H9 (cell line): ENCODE results near the gene CSTF3. TPM values are rescaled to one million over a fixed set of nuclear protein-coding genes. Genes with fewer than 3 reads are reported as not detected.

Source experiments
- DNase-seq: peaks from one replicate; pipeline ENCODE4 v3.0.0-alpha.2; 2017
- H2AFZ ChIP-seq: one replicate; pipeline ENCODE4 v1.6.1; 2013; ENCODE audit warnings: mild to moderate bottlenecking, low read length, control low read depth, moderate library complexity
- H2AK5ac ChIP-seq: 2 replicates; pipeline ENCODE4 v1.6.1; 2013; ENCODE audit warnings: low read length, control low read depth, mixed read lengths; ENCODE audit not compliant: insufficient read length
- H2BK120ac ChIP-seq: one replicate; pipeline ENCODE4 v1.6.1; 2013; ENCODE audit warnings: low read depth, mild to moderate bottlenecking, low read length, control low read depth, inconsistent platforms; ENCODE audit not compliant: poor library complexity, severe bottlenecking
- H2BK12ac ChIP-seq: 2 replicates; pipeline ENCODE4 v1.6.1; 2013; ENCODE audit warnings: low read length, control low read depth, mixed read lengths, low read depth; ENCODE audit not compliant: insufficient read length
- H2BK15ac ChIP-seq: 2 replicates; pipeline ENCODE4 v1.6.1; 2013; ENCODE audit warnings: low read depth, low read length, control low read depth
- H2BK20ac ChIP-seq: one replicate; pipeline ENCODE4 v1.6.1; 2013; ENCODE audit warnings: low read depth, mild to moderate bottlenecking, low read length, control low read depth, inconsistent platforms; ENCODE audit not compliant: poor library complexity, severe bottlenecking
- H2BK5ac ChIP-seq: 2 replicates; pipeline ENCODE4 v1.6.1; 2013; ENCODE audit warnings: low read length, control low read depth, mixed read lengths; ENCODE audit not compliant: insufficient read length
- H3K14ac ChIP-seq: 2 replicates; pipeline ENCODE4 v1.6.1; 2013; ENCODE audit warnings: low read length, control low read depth; ENCODE audit not compliant: insufficient read depth
- H3K18ac ChIP-seq: 2 replicates; pipeline ENCODE4 v1.6.1; 2013; ENCODE audit warnings: low read depth, mild to moderate bottlenecking, mixed read lengths, low read length, control low read depth; ENCODE audit not compliant: insufficient read length
- H3K23ac ChIP-seq: 2 replicates; pipeline ENCODE4 v1.6.1; 2013; ENCODE audit warnings: low read length, control low read depth, mixed read lengths, low read depth; ENCODE audit not compliant: insufficient read length
- H3K23me2 ChIP-seq: 2 replicates; pipeline ENCODE4 v1.6.1; 2013; ENCODE audit warnings: low read depth, mild to moderate bottlenecking, mixed read lengths, low read length, control low read depth; ENCODE audit not compliant: insufficient read length, poor library complexity, severe bottlenecking
- H3K27ac ChIP-seq: 2 replicates; pipeline ENCODE4 v1.5.1; 2013; ENCODE audit warnings: low read length, control low read depth, mixed read lengths, low read depth; ENCODE audit not compliant: insufficient read length
- H3K27me3 ChIP-seq: 2 replicates; pipeline ENCODE4 v1.6.1; 2013; ENCODE audit warnings: low read length, control low read depth, inconsistent platforms; ENCODE audit not compliant: insufficient read depth
- H3K4ac ChIP-seq: 2 replicates; pipeline ENCODE4 v1.6.1; 2013; ENCODE audit warnings: low read depth, mild to moderate bottlenecking, control low read depth, inconsistent platforms, low read length, moderate library complexity
- H3K4me1 ChIP-seq: 2 replicates; pipeline ENCODE4 v1.6.1; 2013; ENCODE audit warnings: low read length, control low read depth, inconsistent platforms; ENCODE audit not compliant: insufficient read depth
- H3K4me2 ChIP-seq: 2 replicates; pipeline ENCODE4 v1.6.1; 2013; ENCODE audit warnings: low read length, control low read depth, mixed read lengths; ENCODE audit not compliant: insufficient read length, insufficient read depth
- H3K56ac ChIP-seq: 2 replicates; pipeline ENCODE4 v1.6.1; 2013; ENCODE audit warnings: low read depth, mild to moderate bottlenecking, mixed read lengths, low read length, control low read depth; ENCODE audit not compliant: insufficient read length
- H3K79me1 ChIP-seq: 2 replicates; pipeline ENCODE4 v1.6.1; 2013; ENCODE audit warnings: low read depth, mild to moderate bottlenecking, moderate library complexity, low read length, control low read depth, inconsistent platforms; ENCODE audit not compliant: insufficient read depth, poor library complexity, severe bottlenecking
- H3K79me2 ChIP-seq: 2 replicates; pipeline ENCODE4 v1.6.1; 2013; ENCODE audit warnings: low read length, control low read depth, inconsistent platforms; ENCODE audit not compliant: insufficient read depth
- H3K9ac ChIP-seq: 2 replicates; pipeline ENCODE4 v1.6.1; 2013; ENCODE audit warnings: low read length, control low read depth, mixed read lengths; ENCODE audit not compliant: insufficient read length; ENCODE audit errors: extremely low read depth
- H3K9me3 ChIP-seq: one replicate; pipeline ENCODE4 v1.6.1; 2013; ENCODE audit warnings: low read depth, low read length, inconsistent platforms; ENCODE audit not compliant: control insufficient read depth
- H3T11ph ChIP-seq: one replicate; pipeline ENCODE4 v1.6.1; 2013; ENCODE audit warnings: mild to moderate bottlenecking, low read length, control low read depth, inconsistent platforms
- H4K20me1 ChIP-seq: one replicate; pipeline ENCODE4 v1.6.1; 2013; ENCODE audit not compliant: control insufficient read depth, insufficient read length, insufficient read depth
- H4K5ac ChIP-seq: 2 replicates; pipeline ENCODE4 v1.6.1; 2013; ENCODE audit warnings: low read depth, mild to moderate bottlenecking, mixed read lengths, low read length, control low read depth; ENCODE audit not compliant: insufficient read length
- H4K8ac ChIP-seq: replicated peaks from 2 replicates; pipeline ENCODE4 v1.6.1; 2013; ENCODE audit warnings: low read length, control low read depth, mixed read lengths, low read depth; ENCODE audit not compliant: insufficient read length
- H4K91ac ChIP-seq: 2 replicates; pipeline ENCODE4 v1.6.1; 2013; ENCODE audit warnings: low read depth, mild to moderate bottlenecking, moderate library complexity, mixed read lengths, low read length, control low read depth; ENCODE audit not compliant: insufficient read length
- H3K27ac Mint-ChIP-seq, 3 experiments: 2 replicates in 2 of 3; 3 replicates in 1 of 3; pipeline ENCODE4 v1.8.0; 2020 to 2021; ENCODE audit warnings: mixed read lengths in 3 of 3, mild to moderate bottlenecking in 1 of 3, moderate library complexity in 1 of 3
- H3K27me3 Mint-ChIP-seq: 2 replicates; pipeline ENCODE4 v1.8.0; 2021; ENCODE audit warnings: low read depth, mild to moderate bottlenecking, moderate library complexity, mixed read lengths
- H3K36me3 Mint-ChIP-seq, 3 experiments: 2 replicates in 2 of 3; 3 replicates in 1 of 3; pipeline ENCODE4 v1.8.0; 2020 to 2021; ENCODE audit warnings: low read depth in 3 of 3, mixed read lengths in 3 of 3; ENCODE audit not compliant: insufficient read depth in 1 of 3
- H3K4me1 Mint-ChIP-seq, 2 experiments: 2 replicates each; pipeline ENCODE4 v1.8.0; 2020; ENCODE audit warnings: mixed read lengths in 2 of 2
- H3K4me3 Mint-ChIP-seq, 2 experiments: 2 replicates in 1 of 2; 3 replicates in 1 of 2; pipeline ENCODE4 v1.8.0; 2020 to 2021; ENCODE audit warnings: mild to moderate bottlenecking in 2 of 2, mixed read lengths in 2 of 2, moderate library complexity in 1 of 2
- H3K9me3 Mint-ChIP-seq, 2 experiments: 2 replicates in 1 of 2; 3 replicates in 1 of 2; pipeline ENCODE4 v1.8.0; 2020; ENCODE audit warnings: mild to moderate bottlenecking in 2 of 2, mixed read lengths in 2 of 2, moderate library complexity in 1 of 2
- CTCF ChIP-seq: fragments of 200-600 bp; sonication (generic); conservative IDR thresholded peaks from 3 replicates; pipeline ENCODE4 v1.8.0; 2021; ENCODE audit warnings: antibody characterized with exemption, mild to moderate bottlenecking
- WGBS: extraction: QIAGEN DNeasy Blood & Tissue Kit; methylation state at CpG from one replicate; pipeline ENCODE4 v1.1.7; 2013; ENCODE audit warnings: missing lambda C conversion rate, low lambda C conversion rate, mixed read lengths; ENCODE audit not compliant: insufficient read length; ENCODE audit errors: extremely low coverage; 5-methylcytosine and 5-hydroxymethylcytosine counted together
- total RNA-seq: library from RNA; stranded (reverse); gene quantifications from 2 replicates; pipeline ENCODE4 v1.2.1, GENCODE V29; 2021

The CSTF3 gene
- total RNA-seq, 1 experiment from 2014 or later, result 41.5 TPM

GRCh38 chr11:33187998-33188722, 26.9 kb upstream of the CSTF3 start:
- no peak overlapping the region for H2AK5ac ChIP-seq
- no peaks in the 10 kb centered on the region for H3K79me1 ChIP-seq
- no peak overlapping the region for H2AFZ ChIP-seq
- H2BK12ac ChIP-seq, result no peak overlapping the region
- H3K4me1 ChIP-seq, result peaks cover 5% of the 10 kb centered on the region; the same call in 1 of the 2 replicates
- H3K4me1 Mint-ChIP-seq, result peaks cover 16 to 20% of the 10 kb centered on the region in 2 experiments
- peak overlapping the region; percentile 79 for H3K4me2 ChIP-seq
- H3K56ac ChIP-seq, result no peak overlapping the region
- peak overlapping the region; percentile 71 for H3K18ac ChIP-seq
- no peaks in the 10 kb centered on the region for H3K27me3 ChIP-seq
- no peak overlapping the region for H4K91ac ChIP-seq
- H3K9me3 Mint-ChIP-seq, result no peaks in the 10 kb centered on the region
- no peak overlapping the region for H3T11ph ChIP-seq
- no peaks in the 10 kb centered on the region; a peak in 1 of 7 replicates for H3K36me3 Mint-ChIP-seq
- H3K23me2 ChIP-seq, result no peaks in the 10 kb centered on the region
- no peaks in the 10 kb centered on the region for H3K9me3 ChIP-seq
- no peak overlapping the region for H4K5ac ChIP-seq
- DNase-seq, result no peak
- no peak overlapping the region for H2BK5ac ChIP-seq
- no peaks in the 10 kb centered on the region; the same call in 1 of the 2 replicates for H3K27me3 Mint-ChIP-seq
- no peak overlapping the region for H3K27ac ChIP-seq
- H3K27ac Mint-ChIP-seq, result peak overlapping the region in 1 of 3 experiments; percentile 51; a peak in 1 of 7 replicates
- no peak overlapping the region for H3K23ac ChIP-seq
- no peak for TF ChIP-seq CTCF
- no peak overlapping the region for H4K8ac ChIP-seq
- H3K9ac ChIP-seq, result no peak overlapping the region
- peak overlapping the region in 1 of 2 experiments; percentile 18; a peak in 3 of 5 replicates for H3K4me3 Mint-ChIP-seq
- H2BK20ac ChIP-seq, result no peak overlapping the region
- H3K14ac ChIP-seq, result no peak overlapping the region
- no peak overlapping the region for H3K4ac ChIP-seq
- WGBS, result no CpG with 5 or more reads among the region's 8 CpGs
- H2BK120ac ChIP-seq, result no peak overlapping the region
- no peaks in the 10 kb centered on the region for H4K20me1 ChIP-seq
- no peaks in the 10 kb centered on the region for H3K79me2 ChIP-seq
- no peak overlapping the region for H2BK15ac ChIP-seq
